Midbrain (tissue), 1 donor: ENCODE results near the gene SLC13A4.
"Not testable (repeated sequence)": the region's sequence is repeated elsewhere in the genome, so short reads cannot be mapped to it uniquely, and the experiment has no call there.

Experiments used
- DNase-seq: peaks from one replicate; lab custom pipeline; 2025; lab: John Stamatoyannopoulos, UW

The SLC13A4 gene

DNA sequence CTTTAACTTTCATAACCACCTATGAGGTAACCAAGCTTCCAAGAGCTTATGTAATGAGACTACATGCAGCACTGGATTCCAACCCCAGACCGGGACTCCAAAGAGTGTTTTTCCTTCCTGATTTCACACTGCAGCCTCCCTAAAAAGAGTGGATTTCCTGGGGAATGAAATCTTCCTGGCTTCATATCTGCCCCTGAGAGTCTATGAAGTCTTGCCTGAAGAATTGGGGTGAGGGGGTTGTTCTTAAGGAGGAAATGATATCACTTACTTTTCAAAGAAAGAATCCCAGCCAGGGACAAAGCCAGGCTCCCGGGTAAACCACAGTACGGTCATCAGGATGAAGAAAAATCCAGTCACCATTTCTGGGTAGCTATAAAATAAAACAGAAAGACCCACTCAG, 35.9 kb downstream of the SLC13A4 start:
- no peak for DNase-seq

GRCh38 chr7:135690566-135690965, 37.4 kb downstream of the SLC13A4 start:
- DNase-seq: no peak

- DNase-seq: no peak
Observed at GRCh38 chr7:135687466-135687865, 40.5 kb downstream of the SLC13A4 start.

- DNase-seq: no peak
Observed at GRCh38 chr7:135685306-135686084, 42.5 kb downstream of the SLC13A4 start.

DNA sequence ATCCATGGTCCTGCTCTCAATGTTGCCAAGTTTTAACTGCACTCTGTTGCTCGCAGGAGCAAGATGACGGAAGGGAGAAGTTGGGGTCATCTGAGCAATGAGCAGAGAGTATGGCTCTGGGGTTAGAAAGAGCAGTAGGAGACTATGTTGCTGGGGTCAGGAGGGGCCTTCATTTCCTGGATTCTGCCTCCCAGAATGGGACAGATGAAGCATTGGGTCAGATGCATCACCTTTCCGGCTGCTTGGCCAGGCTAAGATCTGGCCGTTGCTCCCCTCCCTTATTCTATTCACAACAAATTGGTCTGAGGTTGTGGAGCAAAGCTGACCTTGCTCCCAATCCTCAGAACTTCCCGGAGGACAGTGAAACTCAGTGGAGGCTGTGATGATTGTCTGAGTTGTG, 43.3 kb downstream of the SLC13A4 start:
- no peak for DNase-seq

- DNase-seq: no peak
Observed at GRCh38 chr7:135684136-135684535, 43.9 kb downstream of the SLC13A4 start.

DNA sequence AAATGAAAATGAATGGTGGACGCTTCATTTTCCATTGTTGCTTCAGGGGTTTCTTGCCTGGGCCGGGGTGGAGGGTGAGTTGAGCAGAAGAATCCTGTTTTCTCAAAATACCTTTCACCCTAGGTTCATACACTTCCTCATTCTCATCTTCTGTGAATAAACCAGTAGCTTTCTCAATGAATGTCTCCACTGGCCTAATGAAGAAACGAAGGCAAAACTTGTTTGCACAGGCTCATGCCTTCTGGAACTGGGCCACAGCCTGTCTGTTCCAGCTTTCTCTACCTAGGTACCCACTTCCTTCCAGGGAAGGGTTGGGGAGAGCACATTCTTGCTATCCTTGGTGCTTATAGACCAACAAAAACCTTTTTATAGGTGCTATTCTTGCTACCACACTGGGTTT, 44.4 kb downstream of the SLC13A4 start:
- DNase-seq: no peak

GRCh38 chr7:135682191-135682590, 45.8 kb downstream of the SLC13A4 start:
- no peak for DNase-seq

- no peak for DNase-seq
Observed at GRCh38 chr7:135681762-135682161, 46.2 kb downstream of the SLC13A4 start.

GRCh38 chr7:135678612-135679575, 49.1 kb downstream of the SLC13A4 start:
- DNase-seq: no peak

DNA sequence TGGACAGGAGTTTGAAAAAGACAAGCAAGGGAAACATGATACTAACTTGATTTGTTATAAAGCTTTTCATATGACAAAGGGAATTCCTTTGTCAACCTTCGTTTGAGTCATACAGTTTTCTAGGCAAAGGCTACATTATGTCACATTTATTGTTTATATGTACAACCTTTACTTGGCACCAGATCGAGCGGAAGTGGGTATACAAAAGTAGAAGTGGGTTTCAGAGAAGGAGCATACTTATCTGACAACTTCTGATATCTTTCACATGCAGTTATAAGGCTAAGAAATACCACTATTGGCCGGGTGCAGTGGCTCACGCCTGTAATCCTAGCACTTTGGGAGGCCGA, 54.7 kb downstream of the SLC13A4 start:
- no peak for DNase-seq

GRCh38 chr7:135672560-135673359, 55.2 kb downstream of the SLC13A4 start:
- DNase-seq: peak; percentile 51

DNA sequence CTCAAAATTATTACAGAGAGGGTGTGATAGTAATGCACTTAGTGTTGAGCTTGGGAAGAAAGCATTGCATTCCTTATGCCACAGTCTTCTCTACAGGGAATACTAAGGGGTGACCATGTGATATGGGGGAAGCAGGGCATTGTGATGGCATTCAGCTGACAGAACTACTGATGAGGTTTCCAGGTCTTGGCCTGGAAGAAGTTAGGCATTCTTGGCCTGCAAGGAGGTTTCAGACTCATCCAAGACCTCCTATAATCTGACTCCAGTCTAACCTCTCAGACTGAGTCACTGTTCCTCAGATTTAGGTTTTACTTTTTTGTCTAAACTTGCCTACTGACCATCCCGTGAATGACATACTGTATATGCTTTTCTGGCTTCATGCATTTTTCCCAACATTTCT, 57.8 kb downstream of the SLC13A4 start:
- no peak for DNase-seq

DNA sequence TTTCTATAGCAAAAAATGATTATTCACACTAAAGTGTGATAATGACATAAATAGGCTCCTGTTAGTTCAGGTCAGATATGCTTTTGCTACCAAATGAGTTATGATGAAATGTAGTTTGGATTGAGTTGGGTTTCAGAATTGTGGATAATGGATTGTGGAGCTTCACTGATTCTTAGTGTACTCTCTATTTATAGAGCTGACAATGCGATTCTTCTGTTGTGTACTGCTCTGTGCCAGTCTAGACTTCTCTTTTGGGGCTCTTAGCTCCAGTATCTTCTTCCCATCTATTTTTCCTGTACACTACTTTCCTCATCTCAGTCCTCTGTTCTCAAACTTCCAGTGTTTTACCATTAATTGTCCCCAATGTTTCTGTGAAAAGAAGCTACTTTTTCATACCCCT, 58.2 kb downstream of the SLC13A4 start:
- DNase-seq: no peak

- not testable (repeated sequence) for DNase-seq
Observed at GRCh38 chr7:135668852-135669395, 59.1 kb downstream of the SLC13A4 start.

GRCh38 chr7:135667626-135668025, 60.4 kb downstream of the SLC13A4 start:
- not testable (repeated sequence) for DNase-seq

GRCh38 chr7:135666846-135667245, 61.1 kb downstream of the SLC13A4 start:
- DNase-seq: no peak

- DNase-seq: no peak
Observed at GRCh38 chr7:135666156-135666555, 61.8 kb downstream of the SLC13A4 start.

DNA sequence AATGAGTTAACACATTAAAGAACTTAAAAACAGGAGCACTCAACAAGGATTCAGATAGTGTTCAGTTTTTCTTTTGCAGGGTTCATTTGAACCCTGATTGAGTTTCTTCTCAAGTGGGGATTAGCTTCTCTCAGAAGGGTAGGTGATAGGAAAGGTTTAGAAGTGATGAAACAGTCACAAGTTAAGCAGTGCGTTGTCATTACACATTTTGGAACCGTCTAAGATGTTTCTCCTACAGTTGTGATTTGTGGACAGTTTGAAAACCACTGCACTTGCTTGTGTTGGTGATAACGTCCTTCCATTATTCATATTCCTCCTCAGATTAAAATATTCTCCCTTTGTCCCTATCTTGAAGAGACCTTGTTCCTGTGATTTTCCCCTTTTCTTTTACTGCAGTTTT, 62.9 kb downstream of the SLC13A4 start:
- no peak for DNase-seq

DNA sequence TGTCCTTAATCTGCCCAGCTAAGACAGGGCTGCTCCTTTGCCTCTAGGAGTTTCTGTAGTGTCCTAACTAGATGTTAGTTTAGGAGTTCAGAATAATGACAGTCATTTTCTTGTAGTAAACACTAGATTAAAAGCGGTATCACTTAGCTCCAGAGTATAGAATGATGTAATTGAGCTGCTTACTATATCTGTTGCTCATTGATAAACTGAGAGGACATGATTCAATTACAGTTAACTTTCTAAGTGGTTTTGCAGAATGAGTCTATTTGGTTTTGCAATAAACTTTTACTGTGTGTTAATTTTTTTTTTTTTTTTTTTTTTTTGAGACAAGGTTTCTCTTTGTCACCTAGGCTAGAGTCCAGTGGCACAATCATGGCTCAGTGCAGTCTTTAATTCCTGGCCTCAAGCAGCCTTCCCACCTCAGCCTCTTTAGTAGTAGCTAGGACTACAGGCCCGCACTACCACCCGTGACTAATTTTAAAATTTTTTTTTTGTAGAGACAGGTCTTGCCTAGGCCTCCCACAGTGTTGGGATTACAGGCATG, 63.9 kb downstream of the SLC13A4 start:
- no peak for DNase-seq

GRCh38 chr7:135662373-135663114, 65.4 kb downstream of the SLC13A4 start, which contains the start of gene STMP1:
Gene STMP1, plus strand, starts transcription at chr7:135662514.
- DNase-seq: peak; percentile 95
